NCI-H82 treated with DMSO at 0.1 percent for 48 hours (cell line): ENCODE measurements around the gene TTLL6.
A peak's percentile ranks its signal among the peaks of the same experiment; 100 is the strongest.
"Not testable (repeated sequence)": the region's sequence is repeated elsewhere in the genome, so short reads cannot be mapped to it uniquely, and the experiment has no call there.

Experiments
- DNase-seq: peaks from one replicate; lab custom pipeline; 2025; ENCODE audit not compliant: unreplicated experiment; lab: John Stamatoyannopoulos, UW

TTLL6 gene

GRCh38 chr17:48816774-48817590 lies at the start of gene TTLL6:
TTLL6 (minus strand) TSS chr17:48817229; CDS start chr17:48817072, 157 bp downstream.
- DNase-seq: peak; percentile 92

- DNase-seq: no peak
These were observed 43.4 kb upstream of the TTLL6 start for GRCh38 chr17:48860456-48860855.

- no peak for DNase-seq
These were observed 43.0 kb upstream of the TTLL6 start for GRCh38 chr17:48860034-48860433.

- no peak for DNase-seq
These were observed 39.2 kb upstream of the TTLL6 start for GRCh38 chr17:48856122-48856821.

- no peak for DNase-seq
These were observed 37.9 kb upstream of the TTLL6 start for GRCh38 chr17:48854774-48855476.

- no peak for DNase-seq
These were observed 33.8 kb upstream of the TTLL6 start for GRCh38 chr17:48850792-48851323.

GRCh38 chr17:48843187-48843900 lies 26.3 kb upstream of the TTLL6 start:
- DNase-seq: no peak

GRCh38 chr17:48842746-48843145 lies 25.7 kb upstream of the TTLL6 start:
- DNase-seq: no peak

- no peak for DNase-seq
These were observed 24.4 kb upstream of the TTLL6 start for GRCh38 chr17:48841395-48841831.

GRCh38 chr17:48840441-48840840 lies 23.4 kb upstream of the TTLL6 start:
- DNase-seq: no peak

- not testable (repeated sequence) for DNase-seq
These were observed 20.4 kb upstream of the TTLL6 start for GRCh38 chr17:48837458-48837857.

- DNase-seq: no peak
These were observed 18.9 kb upstream of the TTLL6 start for GRCh38 chr17:48835971-48836370.

- DNase-seq: no peak
These were observed 17.9 kb upstream of the TTLL6 start for GRCh38 chr17:48834973-48835372.

- DNase-seq: no peak
These were observed 14.5 kb upstream of the TTLL6 start for GRCh38 chr17:48831549-48831883.

GRCh38 chr17:48830840-48831548 lies 14.0 kb upstream of the TTLL6 start, which contains the start of gene CALCOCO2:
CALCOCO2 (plus strand) TSS chr17:48831035; CDS start chr17:48841708, 10,673 bp downstream.
- DNase-seq: peak; percentile 87

- DNase-seq: peak; percentile 25
These were observed 8.7 kb upstream of the TTLL6 start for GRCh38 chr17:48825446-48826381.

GRCh38 chr17:48820936-48821335 lies 3.9 kb upstream of the TTLL6 start:
- DNase-seq: not testable (repeated sequence)

- no peak for DNase-seq
These were observed 2.4 kb upstream of the TTLL6 start for GRCh38 chr17:48819466-48819865.

GRCh38 chr17:48818361-48818841 lies 1.4 kb upstream of the TTLL6 start:
- DNase-seq: no peak
